Pancreas (tissue), 10 donors: ENCODE measurements around the gene MID1. TPM values are rescaled to one million over a fixed set of nuclear protein-coding genes. Genes with fewer than 3 reads are reported as not detected.

ENCODE experiments used
- ATAC-seq, 4 donors: fragments of 200-7000 bp; cut with Tn5 transposase; one replicate each; pipeline versions ENCODE4 v1.8.0 to v1.9.1; 2020; ENCODE audit warnings: mild to moderate bottlenecking in 4 of 4, moderate library complexity in 4 of 4
- DNase-seq, 6 donors: peaks; one replicate each; pipeline ENCODE4 v3.0.0-alpha.2; 2020
- FAIRE-seq: peaks from 2 replicates; lab custom pipeline; 2012; peaks lifted over from hg19 to GRCh38; lab: Jason Lieb, UNC
- H3K27ac ChIP-seq, 4 donors: fragments of 200-600 bp; sonication (generic); 1 replicate in 3 of 4; 2 replicates in 1 of 4; pipeline versions ENCODE4 v1.5.0 to v1.8.0; 2020
- H3K27me3 ChIP-seq, 4 donors: fragments of 200-600 bp; one replicate each; pipeline ENCODE4 v1.8.0; 2021
- H3K36me3 ChIP-seq, 3 donors: fragments of 200-600 bp; sonication (generic) in 1 of 3; one replicate each; pipeline versions ENCODE4 v1.5.0 to v1.8.0; 2020 to 2021
- H3K4me1 ChIP-seq, 3 donors: fragments of 200-600 bp; one replicate each; pipeline ENCODE4 v1.8.0; 2021
- H3K4me3 ChIP-seq, 4 donors: fragments of 200-600 bp; sonication (generic) in 2 of 4; one replicate each; pipeline versions ENCODE4 v1.5.0 to v1.8.0; 2020 to 2021
- H3K9me3 ChIP-seq, 4 donors: fragments of 200-600 bp; one replicate each; pipeline ENCODE4 v1.8.0; 2021
- CTCF ChIP-seq, 4 donors: fragments of 200-600 bp; sonication (generic) in 3 of 4; IDR thresholded peaks; one replicate each; pipeline versions ENCODE4 v1.5.0 to v1.8.0; 2021; ENCODE audit warnings: antibody characterized with exemption in 4 of 4
- WGBS, 2 donors: extraction: QIAGEN DNeasy Blood & Tissue Kit; methylation state at CpG; one replicate each; pipeline ENCODE4 v1.1.7; 2013; 5-methylcytosine and 5-hydroxymethylcytosine counted together
- intact Hi-C, 3 donors: fragments of 100-400 bp; cut with DNase I; formaldehyde crosslinking; loops; one replicate each; pipeline versions ENCODE4 v1.11.1 to v1.14.2; 2022
- polyA plus RNA-seq, 2 donors: library from polyadenylated mRNA; stranded (reverse); fragments of 200-250 nt; gene quantifications; one replicate each; pipeline ENCODE4 v1.2.3, GENCODE V29; 2013
- total RNA-seq, 6 donors: library from RNA; stranded (reverse); fragmentation: NEBNext Ultra II Directional in 4 of 6; extraction: Animal tissue kit (Norgen Biotek cat#: 25700) in 4 of 6; gene quantifications; one replicate each; pipeline versions ENCODE4 v1.2.1 to v1.2.4, GENCODE V29; 2021 to 2023
- donor health status: healthy with polysubstance abuse.
- donor health status: DM: no; HTN: no; CAD: no; lungs with moderate emphysema.
- donor health status: DM: no; HTN: no; CAD: no.
- donor health status: control.
- donor health status: control.
- donor health status: Bipolar disorder and iron deficiency.
- donor health status: DM: yes; HTN: yes; CAD: no.
- donor health status: DM: no; HTN: no; CAD: no.
- donor health status: DM: no; HTN: no; CAD: no.
- donor health status: DM: yes; HTN: yes; CAD: no.

Gene MID1
- total and polyA plus RNA-seq, 8 donors, result 3.3 to 19.2 (median 5.1) TPM

GRCh38 chrX:10582215-10582733, 38.1 kb downstream of the MID1 start:
- 30 to 39% methylated on average over 3 of the region's 3 CpGs for WGBS, 2 donors
- peak in 3 of 4 donors; percentile 44 to 71 (median 48) for ATAC-seq

GRCh38 chrX:10579112-10580011, 41.0 kb downstream of the MID1 start:
- intact Hi-C loops, result no loop called here
- ATAC-seq (peak in 3 of 4 donors; percentile 42 to 55 (median 45)), FAIRE-seq (peak; percentile 60), DNase-seq (no peak)
- Histone ChIP-seq H3K4me1 (no peaks in the 10 kb centered on the region), H3K4me3 (no peak overlapping the region), H3K27ac (peak overlapping the region in 2 of 4 donors; percentile 27 to 45), H3K9me3 (no peaks in the 10 kb centered on the region), H3K27me3 (peaks cover 0 to 2% (median 0%) of the 10 kb centered on the region in 4 donors), H3K36me3 (no peaks in the 10 kb centered on the region)
- 43 to 47% methylated on average over 12 of the region's 12 CpGs for WGBS, 2 donors
- no peak for TF ChIP-seq CTCF (IDR thresholded peaks at IDR 0.05)

More at GRCh38 chrX:10582215-10582733, 38.1 kb downstream of the MID1 start:
- no peak for DNase-seq
- TF ChIP-seq CTCF (IDR thresholded peaks at IDR 0.05), result no peak
- no peaks in the 10 kb centered on the region for H3K4me1 ChIP-seq
- H3K36me3 ChIP-seq, result no peaks in the 10 kb centered on the region
- no peaks in the 10 kb centered on the region for H3K27me3 ChIP-seq
- H3K27ac ChIP-seq, result no peak overlapping the region
- intact Hi-C loops, result no loop called here
- no peak for FAIRE-seq
- no peaks in the 10 kb centered on the region for H3K9me3 ChIP-seq
- no peak overlapping the region for H3K4me3 ChIP-seq

GRCh38 chrX:10578527-10578926, 41.9 kb downstream of the MID1 start:
- no peak for TF ChIP-seq CTCF (IDR thresholded peaks at IDR 0.05)
- no peaks in the 10 kb centered on the region for H3K4me1 ChIP-seq
- no peaks in the 10 kb centered on the region for H3K9me3 ChIP-seq
- peaks cover 0 to 2% (median 0%) of the 10 kb centered on the region in 4 donors for H3K27me3 ChIP-seq
- FAIRE-seq (no peak), ATAC-seq (no peak), DNase-seq (no peak)
- H3K27ac ChIP-seq, result peak overlapping the region in 1 of 4 donors; percentile 27
- intact Hi-C loops, result no loop called here
- H3K36me3 ChIP-seq, result no peaks in the 10 kb centered on the region
- WGBS, 2 donors, result 86 to 88% methylated on average over 2 of the region's 2 CpGs
- H3K4me3 ChIP-seq, result no peak overlapping the region

- Histone ChIP-seq H3K27ac (peak overlapping the region in 1 of 4 donors; percentile 27), H3K4me3 (no peak overlapping the region), H3K9me3 (no peaks in the 10 kb centered on the region), H3K36me3 (no peaks in the 10 kb centered on the region), H3K27me3 (peaks cover 0 to 2% (median 0%) of the 10 kb centered on the region in 4 donors), H3K4me1 (no peaks in the 10 kb centered on the region)
- FAIRE-seq (no peak), DNase-seq (no peak), ATAC-seq (no peak)
- TF ChIP-seq CTCF (IDR thresholded peaks at IDR 0.05), result no peak
- intact Hi-C loops, result no loop called here
- 57 to 71% methylated on average over 2 of the region's 2 CpGs for WGBS, 2 donors
These were observed 42.5 kb downstream of the MID1 start for GRCh38 chrX:10577853-10578252.
